GM18870 (cell line): Measurements from ENCODE around the gene HOXA1.

Source experiments
- ATAC-seq: cut with Tn5 transposase; IDR thresholded peaks from one replicate; pipeline ENCODE4 v1.9.1; 2021; ENCODE audit warnings: moderate library complexity; ENCODE audit not compliant: unreplicated experiment

HOXA1 gene

DNA sequence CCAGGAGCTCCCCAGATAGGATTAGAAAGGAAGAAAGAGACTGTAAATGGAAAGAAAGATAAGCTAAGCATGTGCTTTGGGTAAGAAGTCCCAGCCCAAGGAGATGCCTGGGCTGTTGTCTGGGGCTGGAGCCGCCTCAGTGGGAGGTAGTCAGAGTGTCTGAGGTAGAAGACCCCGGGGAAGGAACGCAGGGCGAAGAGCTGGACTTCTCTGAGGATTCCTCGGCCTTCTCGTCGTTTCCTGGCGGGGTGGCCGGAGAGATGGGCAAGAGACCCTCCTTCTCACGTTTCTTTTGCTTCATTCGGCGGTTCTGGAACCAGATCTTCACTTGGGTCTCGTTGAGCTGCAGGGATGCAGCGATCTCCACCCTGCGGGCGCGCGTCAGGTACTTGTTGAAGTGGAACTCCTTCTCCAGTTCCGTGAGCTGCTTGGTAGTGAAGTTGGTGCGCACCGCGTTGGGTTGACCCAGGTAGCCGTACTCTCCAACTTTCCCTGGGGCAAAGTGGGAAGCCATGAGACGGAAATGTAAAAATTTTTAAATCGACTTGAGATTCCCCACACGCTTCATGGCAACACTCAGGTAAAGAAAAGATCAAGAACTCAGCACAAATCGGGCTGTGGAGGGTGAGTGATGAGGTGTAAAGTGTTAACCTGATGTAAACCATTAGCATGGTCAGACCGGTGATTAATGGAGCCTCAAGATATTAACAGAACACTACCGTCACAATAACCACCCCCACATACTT is 1.3 kb downstream of the HOXA1 start:
- no peak for ATAC-seq

DNA sequence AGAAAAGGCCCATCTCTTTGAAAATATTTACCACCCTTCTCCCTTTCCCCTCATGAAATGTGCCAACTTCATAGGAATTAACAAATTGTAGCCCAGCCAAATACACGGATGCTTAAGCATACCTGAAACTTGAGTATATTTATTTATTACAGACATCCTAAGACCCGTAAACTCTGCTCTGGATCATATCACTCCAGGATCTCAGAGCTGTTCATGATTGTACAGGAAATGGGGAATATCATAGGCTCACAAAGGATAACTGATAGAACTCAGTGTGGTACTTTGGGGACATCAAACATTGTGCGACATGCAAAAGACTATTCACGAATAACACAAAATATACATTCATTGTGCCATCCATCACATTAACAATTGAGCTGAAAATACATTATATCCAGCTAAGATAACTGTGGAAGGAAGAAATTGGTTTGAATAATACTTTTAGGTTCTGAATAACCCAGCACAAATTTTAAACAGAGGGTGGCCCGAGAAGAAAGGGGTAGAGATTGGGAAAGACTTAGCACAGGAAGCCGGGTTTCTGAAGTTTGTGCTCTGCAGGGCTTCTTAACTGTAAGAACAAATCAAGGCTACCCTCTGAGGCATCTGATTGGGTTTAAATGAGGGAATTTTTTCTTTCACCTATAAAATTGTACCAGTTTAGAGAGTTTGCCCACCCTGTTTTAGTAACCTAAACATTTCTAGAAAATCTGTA is 2.5 kb downstream of the HOXA1 start:
- ATAC-seq: no peak

DNA sequence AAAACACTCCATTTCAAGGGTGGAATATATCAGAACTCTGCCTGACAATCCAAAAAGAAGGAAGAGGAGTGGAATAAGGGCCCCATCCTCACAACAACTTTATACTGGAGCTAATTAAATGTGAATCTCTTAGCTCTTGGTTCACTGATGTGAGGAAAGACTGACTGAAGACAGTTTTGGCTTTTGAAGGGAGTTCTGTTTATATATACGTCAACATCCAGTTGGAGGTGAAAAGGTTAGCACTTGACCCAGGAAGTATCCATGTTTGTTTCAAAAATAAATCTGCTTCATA is 3.0 kb downstream of the HOXA1 start:
- no peak for ATAC-seq

DNA sequence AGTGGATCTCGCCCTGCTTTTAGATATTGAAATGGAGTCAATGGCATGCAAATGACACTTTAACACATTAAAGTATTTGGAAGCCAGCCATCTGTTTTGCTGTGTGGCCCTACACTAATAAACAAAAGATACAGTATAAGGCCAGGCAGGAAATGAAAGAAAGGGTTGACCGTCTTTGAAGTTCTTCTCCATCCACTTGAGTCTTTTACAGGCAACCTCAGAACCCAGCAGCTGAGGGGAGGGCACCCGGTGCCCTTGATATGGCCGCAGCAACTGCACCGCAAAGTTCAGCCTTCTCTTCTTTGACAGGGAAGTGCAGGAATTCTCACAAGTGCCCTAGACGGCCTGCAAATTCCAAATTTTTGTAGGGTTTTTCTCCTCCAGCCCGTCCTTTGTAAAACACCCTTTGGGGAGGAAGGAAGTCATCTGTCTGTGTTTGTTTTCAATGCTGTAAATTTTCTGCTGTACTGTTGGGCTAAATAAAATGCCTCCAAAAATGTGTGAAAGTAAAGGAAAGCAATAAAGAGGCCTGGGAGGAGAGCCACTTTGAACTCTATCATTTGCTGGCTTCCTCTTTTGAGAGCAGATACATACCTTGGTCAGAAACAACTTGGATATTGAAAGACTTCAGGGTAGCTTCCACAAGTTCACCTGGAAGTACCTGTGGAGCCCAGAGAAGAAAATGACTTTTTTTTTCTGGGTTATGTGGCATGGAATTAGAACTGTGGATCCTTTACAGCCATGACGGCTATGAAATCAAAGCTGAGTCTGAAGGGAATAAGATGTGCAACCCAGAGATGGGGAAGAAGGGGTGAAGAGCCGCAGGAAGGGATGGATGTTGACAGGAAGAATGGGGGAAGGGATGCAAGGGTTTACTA is 3.6 kb downstream of the HOXA1 start:
- no peak for ATAC-seq

DNA sequence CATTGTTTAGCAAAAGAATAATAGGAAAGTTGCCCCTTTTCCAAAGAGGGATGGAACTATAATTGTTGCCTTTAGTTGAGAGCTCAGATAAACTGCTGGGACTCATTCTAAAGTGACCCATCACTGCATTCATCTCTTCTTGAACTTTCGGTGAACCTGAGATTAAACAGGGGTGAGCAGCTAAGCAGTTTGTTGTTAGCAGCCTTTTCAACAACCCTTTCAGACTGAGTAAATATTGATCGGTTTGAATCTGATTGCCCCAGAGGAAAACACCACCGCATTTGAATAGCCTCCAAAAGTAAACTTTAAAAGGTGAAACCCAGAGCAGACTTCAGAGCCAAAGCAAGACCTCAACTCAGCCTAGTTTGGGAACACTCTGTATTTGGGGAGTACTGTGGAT is 4.7 kb downstream of the HOXA1 start:
- ATAC-seq: no peak

DNA sequence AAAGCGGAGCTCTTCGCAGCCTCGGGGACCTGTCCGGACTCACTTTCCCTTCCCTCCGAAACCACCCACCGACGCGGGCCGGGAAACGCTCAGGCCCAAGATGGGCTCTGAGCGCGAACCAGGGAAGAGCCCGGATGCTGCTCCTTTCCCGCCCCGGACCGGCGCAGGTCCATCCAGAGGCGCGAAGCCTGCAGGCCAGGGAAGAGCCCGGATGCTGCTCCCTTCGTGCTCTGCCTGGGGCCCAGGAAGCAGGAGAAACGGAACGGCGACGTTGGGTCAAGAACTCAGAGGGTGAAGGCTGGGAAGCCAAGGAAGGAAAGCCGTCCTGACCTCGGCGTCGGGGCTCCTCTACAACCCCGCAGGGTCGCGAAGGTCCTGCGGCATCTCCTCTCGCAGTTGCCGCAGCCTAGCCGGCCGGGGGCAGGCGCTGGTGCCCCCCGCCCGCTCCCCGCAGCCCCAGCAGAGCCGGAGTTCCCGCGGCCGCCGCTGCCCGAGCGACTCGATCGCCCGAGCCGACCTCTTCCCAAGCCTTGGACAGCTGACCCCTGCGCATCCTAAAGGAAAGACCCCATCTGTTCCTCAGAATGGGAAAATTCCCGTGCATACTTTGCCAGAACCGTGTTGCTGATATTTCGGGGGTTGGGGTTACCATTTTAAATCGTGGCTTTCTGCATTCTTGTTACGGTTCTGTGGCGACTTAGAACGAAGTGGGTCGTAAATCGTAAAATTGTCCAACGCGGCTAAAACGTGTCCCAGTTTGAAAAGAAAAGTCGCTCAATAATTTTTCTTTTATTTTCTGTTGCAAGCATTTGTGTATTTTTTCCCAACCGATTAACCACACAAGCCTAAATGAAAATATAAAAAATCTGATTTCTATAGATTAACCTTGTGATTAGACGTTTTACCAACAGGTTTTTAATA is 7.5 kb downstream of the HOXA1 start:
- no peak for ATAC-seq

DNA sequence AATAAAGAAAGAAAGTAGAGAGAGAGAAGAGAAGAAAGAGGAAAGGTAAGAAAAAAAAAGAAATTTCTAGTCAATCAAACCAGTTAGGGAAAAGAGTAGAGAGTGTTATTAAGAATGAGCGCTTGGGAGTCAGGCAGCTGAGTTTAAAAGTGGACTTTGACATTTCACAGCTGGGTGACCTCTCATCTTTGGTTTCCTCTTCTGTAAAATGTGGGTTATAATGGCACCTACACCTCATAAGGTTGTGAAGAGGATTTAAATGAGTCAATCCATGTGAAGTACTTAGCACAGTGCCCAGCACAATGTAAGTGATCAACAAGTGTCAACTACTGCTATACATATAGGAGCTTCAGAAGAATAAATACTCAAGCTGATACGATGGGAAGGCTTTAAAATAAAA is 12.2 kb downstream of the HOXA1 start:
- peak; percentile 37 for ATAC-seq

DNA sequence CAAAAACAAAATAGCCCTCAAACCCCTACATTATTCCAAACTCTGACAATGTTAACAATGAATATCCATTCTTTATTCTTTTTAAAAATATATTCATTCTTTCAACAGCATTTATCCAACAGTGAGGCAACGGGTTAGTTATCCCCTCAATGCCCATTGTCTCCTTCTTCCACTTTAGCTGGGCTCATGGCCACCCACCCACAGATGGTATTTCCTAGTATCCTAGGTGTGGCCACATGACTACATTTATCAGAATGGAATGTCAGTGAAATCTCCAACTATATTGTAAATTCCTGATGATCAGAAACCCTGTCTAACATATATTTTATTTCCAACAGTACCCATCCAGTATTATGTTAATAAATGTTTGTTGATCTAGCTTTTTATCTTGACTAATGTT is 13.6 kb downstream of the HOXA1 start:
- no peak for ATAC-seq

DNA sequence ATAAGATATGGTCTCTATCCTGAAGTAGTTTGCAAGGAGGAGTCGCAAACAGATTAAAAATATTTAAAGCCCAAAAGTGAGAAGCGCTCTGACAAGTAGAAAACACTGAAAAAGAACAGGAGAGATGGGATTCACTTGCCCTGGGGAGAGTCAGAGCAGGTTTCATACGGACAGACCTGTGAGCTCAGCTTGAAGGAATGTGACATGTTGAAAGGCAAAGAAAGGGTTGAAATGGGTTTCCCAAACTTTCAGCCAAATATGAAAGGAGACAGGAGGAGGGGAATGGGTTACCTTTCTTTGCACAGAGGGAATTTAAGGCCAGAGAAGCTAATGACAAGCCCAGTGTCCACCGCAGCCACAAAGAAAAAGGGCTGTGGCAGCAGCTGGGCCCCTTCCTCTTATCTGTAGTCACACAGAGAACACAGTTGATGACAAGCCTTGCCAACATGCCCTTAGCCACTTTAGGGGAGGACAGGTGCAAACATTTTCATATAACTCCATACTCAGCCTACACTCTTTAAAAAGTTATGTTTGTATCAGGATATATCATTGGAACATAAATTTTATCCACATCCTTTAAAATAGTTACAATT is 14.9 kb downstream of the HOXA1 start:
- no peak for ATAC-seq

DNA sequence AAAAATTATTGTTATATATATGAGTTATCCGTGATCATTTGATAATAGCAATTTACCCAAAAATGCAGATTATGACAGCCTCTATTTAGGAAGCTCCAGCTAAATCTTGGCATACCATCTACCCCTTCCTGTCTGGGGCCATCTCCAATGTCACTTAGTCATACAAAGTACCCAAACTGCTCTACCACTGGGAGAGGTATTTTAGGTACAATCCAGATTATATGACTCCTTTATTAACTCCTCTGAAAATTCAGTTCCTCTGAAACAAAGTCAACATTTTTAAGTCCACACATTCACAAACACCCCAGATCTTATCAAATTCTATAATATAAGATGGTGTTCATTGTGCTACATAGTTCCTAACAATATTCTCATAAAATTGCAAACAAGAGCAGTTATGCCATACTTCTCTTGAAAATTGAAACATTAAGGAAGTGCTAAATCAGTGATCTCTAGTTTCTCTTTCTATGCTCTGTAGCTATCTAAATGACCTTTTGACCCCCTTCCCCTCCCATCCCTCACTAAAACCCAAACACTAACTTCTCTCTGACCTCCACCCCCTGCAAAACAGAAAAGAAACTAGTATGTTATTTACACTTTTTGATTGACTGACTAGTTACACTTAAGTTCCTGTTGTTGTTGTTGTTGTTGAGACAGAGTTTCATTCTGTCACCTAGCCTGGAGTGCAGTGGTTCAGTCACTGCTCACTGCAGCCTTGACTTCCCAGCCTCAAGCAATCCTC is 16.4 kb downstream of the HOXA1 start:
- ATAC-seq: no peak

DNA sequence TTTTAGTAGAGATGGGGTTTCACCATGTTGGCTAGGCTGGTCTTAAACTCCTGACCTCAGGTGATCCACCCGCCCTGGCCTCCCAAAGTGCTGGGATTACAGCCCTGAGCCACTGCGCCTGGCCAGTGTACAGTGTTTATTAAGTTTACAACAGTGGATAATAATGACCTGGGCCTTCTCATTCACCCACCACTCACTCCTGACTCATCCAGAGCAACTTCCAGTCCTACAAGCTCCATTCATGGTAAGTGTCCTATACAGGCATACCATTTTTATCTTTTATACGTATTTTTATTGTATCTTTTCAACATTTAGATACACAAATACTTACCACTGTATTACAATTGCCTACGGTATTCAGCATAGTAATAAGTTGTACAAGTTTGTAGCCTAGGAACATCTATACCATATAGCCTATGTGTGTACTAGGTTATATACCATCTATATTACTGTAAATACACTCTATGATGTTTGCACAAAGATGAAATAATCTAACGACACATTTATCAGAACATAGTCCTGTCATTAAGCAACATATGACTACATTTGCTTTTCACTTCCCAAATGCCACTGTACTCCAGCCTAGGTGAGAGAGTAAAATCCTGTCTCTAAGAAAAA is 17.1 kb downstream of the HOXA1 start:
- no peak for ATAC-seq

DNA sequence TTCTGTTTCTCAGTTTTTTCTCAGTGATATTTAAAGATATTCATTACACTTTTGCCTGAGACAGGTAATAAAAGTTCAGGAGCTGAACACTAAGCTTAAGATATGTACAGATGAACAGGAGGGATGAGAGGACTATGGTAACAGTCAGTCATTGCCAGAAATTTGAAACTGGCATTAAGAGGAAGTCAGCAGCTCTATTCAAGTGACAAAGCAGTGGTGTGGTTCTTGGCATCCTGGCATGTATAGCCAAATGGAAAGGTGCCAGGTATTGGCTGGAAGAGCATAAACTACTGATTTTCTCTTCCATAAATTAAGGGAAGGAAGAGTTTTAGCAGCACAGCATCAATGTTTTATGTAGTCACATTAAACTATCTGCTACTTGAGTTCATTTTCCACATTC is 22.7 kb downstream of the HOXA1 start:
- ATAC-seq: no peak

DNA sequence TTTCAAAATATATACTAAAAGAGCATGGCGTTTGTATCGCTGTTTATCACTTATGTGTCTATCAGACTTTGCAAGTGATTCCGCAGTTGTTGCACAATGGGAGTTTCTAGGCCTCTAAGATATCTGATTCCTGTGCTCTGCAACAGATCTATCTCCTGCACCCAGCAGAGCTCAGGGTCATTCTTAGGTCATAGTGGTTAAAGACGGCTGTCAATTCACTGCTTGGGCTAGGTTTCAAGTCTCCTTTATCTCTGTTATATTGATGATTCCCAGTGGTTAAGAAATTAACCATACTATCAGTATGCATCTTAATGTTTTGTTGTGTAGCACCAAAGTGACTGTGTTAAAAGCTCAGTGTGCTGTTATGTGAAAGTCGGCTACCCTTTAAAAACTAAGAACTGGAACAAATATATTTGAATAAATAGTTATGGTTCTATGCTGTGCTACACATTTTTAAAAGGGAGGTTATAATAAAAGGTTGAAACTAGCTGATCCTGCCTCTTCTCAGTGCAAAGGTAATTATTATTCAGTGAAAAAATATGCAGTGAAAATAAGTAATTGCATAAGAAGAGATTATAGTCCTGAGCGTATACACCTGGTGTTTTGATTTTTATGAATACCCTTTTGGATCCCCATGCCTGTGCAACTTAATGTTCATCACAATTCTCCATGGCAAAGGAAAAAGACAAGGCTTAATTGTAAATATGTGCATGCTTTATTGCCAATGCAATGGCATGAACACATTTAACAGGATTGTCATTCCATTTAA is 24.0 kb downstream of the HOXA1 start:
- no peak for ATAC-seq

DNA sequence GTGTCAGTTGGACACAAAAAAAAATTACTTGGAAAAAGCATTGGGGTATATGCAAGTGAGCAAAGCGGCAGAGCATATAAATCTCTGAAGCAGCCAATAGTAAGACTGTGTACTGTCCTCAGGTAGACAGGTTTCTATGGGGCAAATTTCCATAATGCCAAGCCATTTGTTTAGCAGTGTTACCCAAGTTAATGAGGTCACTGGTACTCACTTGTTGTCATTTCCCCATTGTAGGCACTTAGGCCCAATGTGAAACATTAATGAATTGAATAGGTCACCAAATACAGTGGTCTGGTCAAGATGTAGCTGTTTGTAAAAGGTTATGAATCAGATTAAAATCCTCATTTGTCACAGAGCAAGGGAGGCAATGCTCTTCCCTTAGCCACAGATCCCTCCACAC is 27.5 kb downstream of the HOXA1 start:
- no peak for ATAC-seq

DNA sequence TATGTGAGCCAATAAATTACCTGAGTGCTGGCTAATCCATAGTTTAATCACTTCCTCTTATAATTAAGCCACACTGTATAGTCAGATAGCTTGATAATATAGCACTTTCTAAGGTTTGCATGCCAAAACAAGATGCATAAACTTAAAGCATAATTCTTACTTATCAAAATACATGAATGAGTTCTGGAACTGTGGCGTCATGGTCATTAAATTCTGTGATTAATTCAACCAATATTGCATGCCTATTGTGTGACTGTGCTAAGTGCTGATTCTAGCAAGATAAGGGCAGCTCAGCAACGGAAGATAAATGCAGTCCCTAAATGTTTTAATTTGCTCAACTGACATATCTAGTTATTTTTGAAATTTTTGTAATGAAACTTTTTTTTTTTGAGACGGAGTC is 29.7 kb downstream of the HOXA1 start:
- ATAC-seq: no peak

DNA sequence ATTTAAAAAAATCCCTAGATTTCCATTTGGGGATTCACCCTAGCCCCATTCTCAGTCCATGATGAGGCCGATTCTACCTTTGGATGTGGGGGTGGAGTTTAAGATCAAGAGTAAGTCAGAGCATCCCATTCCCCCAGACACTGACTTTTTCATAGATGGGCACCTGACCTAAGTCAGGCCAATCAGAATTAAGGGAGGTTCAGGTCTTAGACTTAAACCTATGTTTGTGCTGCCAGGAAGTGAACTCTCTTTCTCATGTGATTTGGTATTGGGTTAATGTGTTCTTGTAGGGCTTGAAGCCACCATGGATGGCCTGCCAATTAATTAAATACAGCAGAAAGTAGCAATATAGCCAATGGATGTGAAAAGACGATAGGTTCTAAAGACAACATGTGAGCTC is 30.1 kb downstream of the HOXA1 start:
- no peak for ATAC-seq

DNA sequence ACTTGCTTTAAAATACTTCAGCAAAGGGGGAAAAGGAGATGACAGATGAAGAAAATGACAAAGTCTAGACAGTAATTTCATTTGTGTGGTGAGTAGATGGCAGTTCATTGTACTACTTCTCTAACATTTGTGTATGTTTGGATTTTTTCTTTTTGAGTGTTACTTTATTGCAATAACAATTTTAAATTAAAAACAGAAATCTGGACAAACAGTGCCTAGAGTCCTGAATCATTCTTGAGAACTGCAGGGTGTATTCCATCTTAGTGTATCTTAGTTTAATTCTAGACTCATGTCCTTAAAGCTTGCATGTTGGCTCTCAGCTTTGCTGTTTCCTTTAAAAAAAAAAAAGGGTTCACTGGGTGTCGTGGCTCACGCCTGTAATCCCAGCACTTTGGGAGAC is 31.1 kb downstream of the HOXA1 start:
- no peak for ATAC-seq

DNA sequence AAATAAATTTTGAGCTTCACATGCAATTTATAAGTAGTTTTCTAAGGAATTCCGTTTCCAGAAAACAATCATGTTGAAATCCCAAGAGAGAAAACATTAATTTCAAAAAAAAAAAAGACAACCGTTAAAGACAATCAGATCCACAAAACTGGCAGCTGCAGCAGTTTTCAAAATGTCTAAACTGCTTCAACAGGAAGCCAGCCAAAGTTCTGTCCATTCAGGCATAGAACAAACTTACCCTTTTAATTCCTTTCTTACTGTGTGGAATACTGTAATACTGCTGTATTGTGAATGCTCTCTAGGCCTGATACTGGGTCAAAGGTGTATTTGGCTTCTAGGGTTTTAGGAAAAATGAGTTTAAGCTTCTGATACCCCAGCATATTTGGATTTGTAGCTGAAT is 31.6 kb downstream of the HOXA1 start:
- no peak for ATAC-seq

DNA sequence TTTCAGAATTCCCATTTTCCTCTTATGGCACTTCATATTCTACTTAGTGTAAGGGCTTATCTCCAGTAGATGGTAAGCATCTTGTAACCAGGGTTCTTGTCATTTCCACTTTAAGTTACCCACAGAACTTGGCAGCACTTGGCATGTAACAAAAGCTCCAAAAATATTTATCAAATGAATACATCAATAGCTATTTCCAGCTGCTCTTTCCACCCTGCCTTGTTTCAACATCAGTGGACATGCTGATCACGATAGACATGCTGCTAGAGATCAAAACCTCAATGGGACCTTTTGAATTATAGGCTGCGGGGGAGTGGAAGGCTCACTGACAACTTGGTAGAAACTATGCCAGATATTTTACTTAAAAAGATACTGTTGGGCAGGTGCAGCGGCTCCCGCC is 32.9 kb downstream of the HOXA1 start:
- no peak for ATAC-seq
